ENCODE results near the gene IFI27L1.
A peak's percentile ranks its signal among the peaks of the same experiment; 100 is the strongest.

Gene IFI27L1

GRCh38 chr14:94136575-94137331 lies 55.6 kb downstream of the IFI27L1 start:
- DNase-seq, result peak; percentile 91

DNA sequence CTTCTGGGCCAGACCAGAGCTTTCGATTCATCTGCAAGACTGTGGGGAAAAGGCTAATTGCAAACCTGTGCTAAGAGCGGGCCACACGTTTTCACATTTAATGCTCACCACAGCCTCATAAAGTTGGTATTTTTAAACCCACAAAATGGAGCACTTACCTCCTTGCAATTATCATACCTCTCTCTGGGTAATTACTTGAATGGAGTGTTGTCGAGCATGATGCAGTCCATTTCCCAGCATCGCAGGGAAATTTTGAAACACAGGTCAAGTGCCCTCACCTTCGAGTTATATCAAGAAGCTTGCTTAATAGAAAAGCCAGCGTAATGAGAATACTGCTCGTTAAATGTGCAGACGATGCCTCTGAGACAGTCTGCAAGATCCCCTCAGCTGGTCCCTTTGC lies 57.1 kb downstream of the IFI27L1 start:
- DNase-seq, result peak; percentile 83

DNA sequence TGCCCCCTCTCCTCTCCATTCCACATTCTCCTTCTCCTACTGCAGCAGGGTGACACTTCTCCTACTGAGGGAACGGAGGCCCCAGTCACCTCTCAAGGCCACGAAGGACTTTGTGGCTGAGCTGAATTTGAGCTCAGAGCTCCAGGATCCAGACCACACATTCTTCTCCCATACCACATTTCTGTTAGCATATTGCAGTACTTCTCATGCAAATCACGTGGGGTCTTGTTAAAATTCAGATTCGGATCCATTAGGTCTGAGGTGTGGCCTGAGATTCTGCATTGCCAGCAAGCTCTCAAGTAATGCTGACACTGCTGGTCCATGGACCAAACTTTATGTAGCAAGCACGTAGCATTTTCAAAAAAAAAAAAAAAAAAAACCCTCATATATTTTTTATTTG lies 57.9 kb downstream of the IFI27L1 start:
- DNase-seq, result peak; percentile 42

DNA sequence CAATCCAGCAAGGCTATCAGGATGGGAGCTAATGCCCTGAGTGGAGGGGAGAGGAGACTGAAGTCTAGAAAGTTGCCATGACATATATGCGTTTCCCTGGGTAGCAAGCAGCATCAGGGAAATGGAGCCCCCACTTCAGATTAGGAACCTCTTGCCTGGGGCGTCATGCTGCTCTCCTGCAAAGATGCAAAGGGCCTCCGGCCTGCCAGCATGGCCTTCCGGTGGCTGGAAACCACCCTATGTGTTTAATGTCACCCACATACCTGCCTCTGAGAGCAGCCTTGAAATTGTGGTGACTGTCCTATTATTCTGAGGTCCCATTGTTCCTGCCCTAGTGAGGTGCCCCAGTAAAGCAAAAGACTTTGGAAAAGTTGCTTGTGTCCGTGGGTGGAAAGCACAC lies 58.3 kb downstream of the IFI27L1 start:
- DNase-seq, result peak; percentile 14

DNA sequence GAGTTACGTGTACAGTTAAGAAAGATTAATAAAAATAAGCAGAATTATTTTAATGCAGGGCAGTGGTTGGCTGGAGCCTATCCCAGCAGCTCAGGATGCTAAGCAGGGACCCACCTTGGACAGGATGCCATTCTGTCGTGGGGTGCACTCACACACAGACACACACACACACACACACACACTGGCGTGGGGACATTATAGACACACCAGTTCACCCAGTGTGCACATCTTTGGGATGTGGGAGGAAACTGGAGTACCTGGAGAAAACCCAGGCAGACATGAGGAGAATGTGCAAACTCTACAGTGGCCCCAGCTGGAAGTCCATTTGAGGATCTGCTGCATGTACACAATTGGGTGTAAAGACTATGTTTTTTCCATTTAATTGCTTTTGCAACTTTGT lies 61.1 kb downstream of the IFI27L1 start:
- peak; percentile 22 for DNase-seq

GRCh38 chr14:94142836-94143235 lies 61.7 kb downstream of the IFI27L1 start:
- DNase-seq, result no peak

DNA sequence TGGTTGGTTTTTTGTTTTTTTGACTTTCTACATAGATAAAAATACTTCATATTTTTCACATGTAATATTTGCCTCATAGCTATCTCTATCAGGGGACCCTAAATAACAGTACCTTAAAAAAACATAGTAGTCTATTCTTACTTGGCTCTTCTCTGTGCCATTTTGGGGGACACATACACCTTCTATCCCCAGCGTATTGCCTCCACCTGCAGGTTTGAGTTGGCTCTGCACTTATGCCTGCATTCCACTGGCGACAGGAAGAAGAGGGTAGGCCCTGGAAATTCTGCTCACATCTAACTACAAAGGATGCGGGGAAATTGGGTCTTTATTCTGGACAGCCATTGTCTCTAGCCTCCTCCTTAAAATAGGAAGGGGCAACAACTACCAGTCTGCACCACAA lies 62.1 kb downstream of the IFI27L1 start:
- peak; percentile 60 for DNase-seq

- peak; percentile 29 for DNase-seq
Measured at GRCh38 chr14:94143711-94144110, 62.6 kb downstream of the IFI27L1 start.

DNA sequence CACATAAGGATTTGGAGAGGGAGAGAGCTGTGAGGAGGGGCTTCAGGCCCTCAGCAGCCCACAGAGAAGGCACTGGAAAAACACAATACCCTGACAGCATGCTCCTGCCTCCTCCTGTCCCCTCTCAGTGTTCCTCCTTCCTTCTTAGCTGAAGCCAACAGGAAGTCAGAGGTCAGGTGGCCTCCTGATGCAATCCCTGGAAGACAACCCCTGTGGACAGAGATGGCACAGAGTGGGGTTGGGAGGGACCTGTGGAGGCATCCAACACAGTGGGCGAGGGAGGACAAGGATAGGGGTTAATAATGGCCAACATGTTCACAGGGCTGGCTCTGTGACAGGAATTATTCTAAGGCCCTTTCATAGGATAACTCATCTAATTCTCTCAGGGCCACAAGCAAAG lies 63.7 kb downstream of the IFI27L1 start:
- DNase-seq, result peak; percentile 52

DNA sequence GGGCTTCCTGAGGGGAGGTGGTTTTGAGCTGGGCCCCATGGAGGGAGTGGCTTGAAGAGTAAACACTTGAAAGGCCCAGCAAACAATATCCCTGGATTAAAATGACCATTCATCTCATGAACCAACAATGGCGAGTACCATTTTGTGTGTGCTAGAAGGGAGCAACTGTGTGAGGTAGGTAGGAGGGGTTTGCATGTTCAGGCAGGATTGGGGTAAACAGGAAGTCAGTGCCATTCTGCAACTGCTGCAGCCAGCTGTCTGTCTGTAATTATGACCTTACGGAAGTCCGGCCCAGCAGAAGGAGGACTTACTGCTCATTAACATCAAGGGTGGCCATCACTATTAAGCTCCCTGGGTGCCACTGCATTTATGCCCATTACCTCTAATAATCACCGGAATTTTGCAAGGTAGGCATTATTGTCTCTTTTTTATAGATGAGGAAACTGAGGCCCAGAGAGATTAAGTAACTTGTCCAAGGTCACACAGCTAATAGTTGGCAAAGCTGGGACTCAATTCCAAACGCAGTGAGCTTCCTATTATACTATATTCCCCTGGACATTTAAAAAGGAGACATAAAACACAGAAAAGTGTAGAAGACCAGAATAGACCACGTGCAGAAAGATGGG lies 64.9 kb downstream of the IFI27L1 start:
- peak; percentile 36 for DNase-seq

Measured in islet precursor cell (in vitro differentiated cells).